SK-N-SH (cell line): Measurements from ENCODE around the gene SLC35D2. TPM values are rescaled to one million over a fixed set of nuclear protein-coding genes. Genes with fewer than 3 reads are reported as not detected.

Source experiments
- CTCF ChIA-PET: fragments of 300-600, 350-600 bp; formaldehyde crosslinking; extraction: SDS; loops from one replicate; lab custom pipeline; 2021; lab: Yijun Ruan, JAX
- POLR2A ChIA-PET: fragments of 350-600 bp; sonication (Branson Sonifier 250); formaldehyde crosslinking; extraction: SDS; loops from one replicate; lab custom pipeline; 2020; ENCODE audit warnings: antibody characterized with exemption, inconsistent platforms; lab: Yijun Ruan, JAX
- DNase-seq: peaks from one replicate; pipeline ENCODE4 v3.0.0; 2012
- H2AFZ ChIP-seq: fragments of 200-600 bp; sonication (generic); 2 replicates; pipeline ENCODE4 v1.8.1; 2016; ENCODE audit warnings: antibody characterized with exemption, mild to moderate bottlenecking, low read depth
- H3F3A ChIP-seq: fragments of 200-600 bp; sonication (generic); replicated peaks from 2 replicates; pipeline ENCODE3; 2016; ENCODE audit warnings: antibody characterized with exemption, mild to moderate bottlenecking; ENCODE audit not compliant: insufficient read depth
- H3K27ac ChIP-seq, 2 experiments: fragments of 200-500 bp in 1 of 2; fragments of 200-600 bp in 1 of 2; sonication (Bioruptor generic) in 1 of 2; sonication (generic), shearing (Covaris generic) in 1 of 2; 2 replicates each; pipeline versions ENCODE4 v1.5.1 to v1.6.1; 2014 to 2016; ENCODE audit warnings: low read depth in 2 of 2, inconsistent platforms in 1 of 2, low read length in 1 of 2, mild to moderate bottlenecking in 1 of 2, mixed read lengths in 1 of 2
- H3K27me3 ChIP-seq: fragments of 200-600 bp; sonication (generic), shearing (Covaris generic); 2 replicates; pipeline ENCODE4 v1.6.1; 2016; ENCODE audit warnings: mixed run types; ENCODE audit not compliant: insufficient read depth
- H3K36me3 ChIP-seq, 2 experiments: fragments of 200-500 bp in 1 of 2; fragments of 200-600 bp in 1 of 2; sonication (Bioruptor generic) in 1 of 2; sonication (generic) in 1 of 2; replicated peaks in 1 of 2; 2 replicates each; pipeline versions ENCODE3 to v1.5.1; 2014 to 2016; ENCODE audit warnings: low read length in 1 of 2, mild to moderate bottlenecking in 1 of 2; ENCODE audit not compliant: insufficient read depth in 2 of 2, control insufficient read depth in 1 of 2
- H3K4me1 ChIP-seq, 2 experiments: fragments of 200-500 bp in 1 of 2; fragments of 200-600 bp in 1 of 2; sonication (Bioruptor generic) in 1 of 2; sonication (generic), shearing (Covaris generic) in 1 of 2; 2 replicates each; pipeline versions ENCODE4 v1.5.1 to v1.6.1; 2014 to 2016; ENCODE audit warnings: low read depth in 1 of 2, low read length in 1 of 2, mixed run types in 1 of 2; ENCODE audit not compliant: insufficient read depth in 2 of 2, control insufficient read depth in 1 of 2
- H3K4me2 ChIP-seq: fragments of 200-600 bp; sonication (generic), shearing (Covaris generic); 2 replicates; pipeline ENCODE4 v1.6.1; 2017; ENCODE audit warnings: mixed run types
- H3K4me3 ChIP-seq, 2 experiments: fragments of 200-500 bp in 1 of 2; fragments of 200-600 bp in 1 of 2; sonication (Bioruptor generic) in 1 of 2; sonication (generic), shearing (Covaris generic) in 1 of 2; 2 replicates each; pipeline versions ENCODE4 v1.5.1 to v1.8.1; 2014 to 2016; ENCODE audit warnings: low read depth in 2 of 2, inconsistent platforms in 1 of 2, low read length in 1 of 2, mild to moderate bottlenecking in 1 of 2, mixed read lengths in 1 of 2, moderate library complexity in 1 of 2
- H3K79me2 ChIP-seq: fragments of 200-600 bp; sonication (generic); 2 replicates; pipeline ENCODE4 v1.8.1; 2017; ENCODE audit warnings: mild to moderate bottlenecking; ENCODE audit not compliant: insufficient read depth
- H3K9ac ChIP-seq: fragments of 200-600 bp; sonication (generic); 2 replicates; pipeline ENCODE4 v1.6.1; 2017; ENCODE audit warnings: mixed run types
- H3K9me2 ChIP-seq: fragments of 200-600 bp; sonication (generic); 2 replicates; pipeline ENCODE4 v1.6.1; 2017; ENCODE audit warnings: mixed run types
- H3K9me3 ChIP-seq: fragments of 200-600 bp; sonication (generic); 2 replicates; pipeline ENCODE4 v1.6.1; 2017; ENCODE audit warnings: mixed run types, mild to moderate bottlenecking, moderate library complexity
- H4K20me1 ChIP-seq: fragments of 200-600 bp; sonication (generic); 2 replicates; pipeline ENCODE4 v1.6.1; 2017; ENCODE audit warnings: mild to moderate bottlenecking, mixed run types; ENCODE audit not compliant: insufficient read depth
- CHD2 ChIP-seq: fragments of 150-350 bp; IDR thresholded peaks from 2 replicates; pipeline ENCODE4 v1.6.1; 2018; ENCODE audit warnings: low read length; ENCODE audit not compliant: partially characterized antibody
- ELF1 ChIP-seq: IDR thresholded peaks from 2 replicates; pipeline ENCODE4 v1.4.0; 2012
- EP300 ChIP-seq, 2 experiments: IDR thresholded peaks; 2 replicates each; pipeline versions ENCODE4 v1.4.0 to v1.6.1; 2012; ENCODE audit warnings: borderline replicate concordance in 1 of 2, low read depth in 1 of 2, low read length in 1 of 2
- EZH2phosphoT487 ChIP-seq: fragments of 200-600 bp; sonication (generic); IDR thresholded peaks from 2 replicates; pipeline ENCODE4 v1.6.1; 2017; ENCODE audit warnings: low read depth, mixed run types, mild to moderate bottlenecking, antibody characterized with exemption, moderate library complexity, borderline replicate concordance
- FOSL2 ChIP-seq: IDR thresholded peaks from 2 replicates; pipeline ENCODE4 v1.4.0; 2012; ENCODE audit warnings: low read depth, mild to moderate bottlenecking, moderate library complexity, borderline replicate concordance
- FOXJ3 ChIP-seq: sonication (generic); formaldehyde crosslinking; IDR thresholded peaks from 2 replicates; pipeline ENCODE4 v1.5.1; 2020; ENCODE audit warnings: mild to moderate bottlenecking, missing genetic modification reagents
- GATA2 ChIP-seq: sonication (generic); formaldehyde crosslinking; IDR thresholded peaks from 2 replicates; pipeline ENCODE4 v1.5.0; 2020; ENCODE audit warnings: mild to moderate bottlenecking, missing genetic modification reagents
- JUND ChIP-seq: IDR thresholded peaks from 2 replicates; pipeline ENCODE4 v1.4.0; 2012
- MEF2A ChIP-seq: IDR thresholded peaks from 2 replicates; pipeline ENCODE4 v1.4.0; 2012; ENCODE audit warnings: low read depth, borderline replicate concordance
- MXI1 ChIP-seq: IDR thresholded peaks from 2 replicates; pipeline ENCODE4 v1.6.1; 2012; ENCODE audit warnings: mild to moderate bottlenecking, low read depth, low read length, improper control_type of control experiment
- NFIC ChIP-seq: IDR thresholded peaks from 2 replicates; pipeline ENCODE4 v1.4.0; 2012; ENCODE audit warnings: borderline replicate concordance
- NRF1 ChIP-seq: IDR thresholded peaks from 2 replicates; pipeline ENCODE4 v1.6.1; 2012; ENCODE audit warnings: low read depth, mild to moderate bottlenecking, low read length
- POLR2AphosphoS5 ChIP-seq: IDR thresholded peaks from 2 replicates; pipeline ENCODE4 v1.6.1; 2012; ENCODE audit warnings: low read depth, low read length
- RCOR1 ChIP-seq: fragments of 150-350 bp; IDR thresholded peaks from 2 replicates; pipeline ENCODE4 v1.6.1; 2017; ENCODE audit warnings: antibody characterized with exemption, low read length
- RFX5 ChIP-seq: IDR thresholded peaks from 2 replicates; pipeline ENCODE4 v1.6.1; 2012; ENCODE audit warnings: mild to moderate bottlenecking, improper control_type of control experiment, low read length
- RXRA ChIP-seq: IDR thresholded peaks from 2 replicates; pipeline ENCODE4 v1.4.0; 2012; ENCODE audit warnings: low read depth, mild to moderate bottlenecking, borderline replicate concordance
- SIN3A ChIP-seq: IDR thresholded peaks from 2 replicates; pipeline ENCODE4 v1.6.1; 2012; ENCODE audit warnings: low read depth, mild to moderate bottlenecking, low read length, moderate library complexity, borderline replicate concordance
- SMC3 ChIP-seq: IDR thresholded peaks from 2 replicates; pipeline ENCODE4 v1.6.1; 2012; ENCODE audit warnings: low read depth, low read length, improper control_type of control experiment
- TAF1 ChIP-seq: IDR thresholded peaks from 2 replicates; pipeline ENCODE4 v1.6.1; 2012; ENCODE audit warnings: low read depth, mild to moderate bottlenecking, low read length, moderate library complexity, borderline replicate concordance
- TEAD4 ChIP-seq: IDR thresholded peaks from 2 replicates; pipeline ENCODE4 v1.4.0; 2012; ENCODE audit warnings: mild to moderate bottlenecking, borderline replicate concordance; ENCODE audit not compliant: insufficient read depth
- YY1 ChIP-seq: IDR thresholded peaks from 2 replicates; pipeline ENCODE4 v1.4.0; 2012; ENCODE audit warnings: low read depth, mild to moderate bottlenecking
- WGBS: methylation state at CpG from one replicate; pipeline ENCODE4 v1.1.6; 2017; ENCODE audit warnings: low lambda C conversion rate; 5-methylcytosine and 5-hydroxymethylcytosine counted together
- polyA plus RNA-seq, 3 experiments: library from polyadenylated mRNA; depleted of rRNA; stranded (reverse); fragments of >200 nt; gene quantifications; 2 replicates each; pipeline ENCODE4 v1.2.3, GENCODE V29; 2012
- TF ChIP-seq, protein P1 (sequence below): IDR thresholded peaks from 2 replicates; pipeline ENCODE4 v1.4.0; 2012; ENCODE audit warnings: low read depth
- TF ChIP-seq, protein P2 (sequence below): IDR thresholded peaks from 2 replicates; pipeline ENCODE4 v1.6.1; 2012; ENCODE audit warnings: mild to moderate bottlenecking, low read depth, low read length, moderate library complexity
- TF ChIP-seq, protein P3 (sequence below): IDR thresholded peaks from 2 replicates; pipeline ENCODE4; 2012
- TF ChIP-seq, protein P4 (sequence below): IDR thresholded peaks from 2 replicates; pipeline ENCODE4 v1.4.0; 2012; ENCODE audit warnings: low read depth, borderline replicate concordance
- TF ChIP-seq, protein P5 (sequence below): IDR thresholded peaks from 2 replicates; pipeline ENCODE4 v1.4.0; 2012; ENCODE audit warnings: low read depth, borderline replicate concordance

Gene SLC35D2
- polyA plus RNA-seq, 1 of the 3 experiments (the other 2 are of a cell fraction), result 26.1 TPM

DNA sequence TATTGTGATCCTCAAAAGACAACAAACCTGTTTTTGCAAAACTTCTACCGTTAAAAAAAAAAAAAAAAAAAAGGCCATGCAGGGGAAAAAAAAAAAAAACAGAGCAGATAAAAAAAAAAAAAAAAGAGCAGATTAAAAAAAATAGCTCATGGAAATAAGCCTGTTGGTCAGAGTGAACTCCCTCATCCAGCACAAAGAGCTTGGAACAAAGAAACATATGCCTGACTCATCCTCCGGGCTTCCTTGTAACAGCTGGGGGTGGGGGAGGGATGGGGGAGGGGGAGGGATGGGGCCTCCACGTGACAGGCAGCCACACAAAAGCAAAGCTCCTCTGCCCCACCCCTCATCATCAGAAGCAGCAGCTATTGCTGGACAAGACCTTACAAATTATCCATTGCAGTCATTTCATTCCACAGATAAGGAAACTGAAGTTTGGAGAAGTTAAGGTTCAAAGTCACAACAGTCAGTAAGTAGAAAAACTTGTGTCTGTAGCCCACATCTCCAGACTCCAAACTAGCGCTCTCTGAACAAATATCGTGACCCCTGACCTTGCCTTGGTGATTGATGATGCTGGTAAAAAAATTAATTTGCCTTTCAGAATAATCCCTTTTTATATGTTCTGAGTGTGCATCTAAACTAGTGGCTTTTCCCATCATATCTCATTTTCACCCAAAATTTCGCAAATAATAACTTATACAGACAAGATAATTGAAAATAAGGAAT, 38.9 kb downstream of the SLC35D2 start:
- CTCF ChIA-PET, result interaction anchor here (3.3 kb wide), 1 partner anchor 18 kb away, joined by 19 read pairs; no protein-coding TSS in a partner anchor
- Histone ChIP-seq H3K4me2 (peak overlapping the region; percentile 66; the same call in 1 of the 2 replicates), H3K27me3 (no peaks in the 10 kb centered on the region), H3K4me3 (no peak overlapping the region), H3K36me3 (peaks cover 10 to 23% of the 10 kb centered on the region in 2 experiments), H3K9me3 (no peaks in the 10 kb centered on the region), H3K27ac (peak overlapping the region; percentile 64 to 81; a peak in 3 of 4 replicates), H4K20me1 (no peaks in the 10 kb centered on the region), H3K9me2 (no peaks in the 10 kb centered on the region), H3K79me2 (no peaks in the 10 kb centered on the region), H3K4me1 (peaks cover 2 to 26% of the 10 kb centered on the region in 2 experiments; a peak in 3 of 4 replicates), H3K9ac (peak overlapping the region; percentile 48; the same call in 1 of the 2 replicates), H2AFZ (peak overlapping the region; percentile 70; the same call in 1 of the 2 replicates), H3F3A (peaks cover 46% of the 10 kb centered on the region)
- POLR2A ChIA-PET, result no interaction called here
- 45% methylated on average over 6 of the region's 6 CpGs for WGBS
- DNase-seq, result peak; percentile 63
- TF ChIP-seq RFX5, result no peak
- TF ChIP-seq, protein P1, sequence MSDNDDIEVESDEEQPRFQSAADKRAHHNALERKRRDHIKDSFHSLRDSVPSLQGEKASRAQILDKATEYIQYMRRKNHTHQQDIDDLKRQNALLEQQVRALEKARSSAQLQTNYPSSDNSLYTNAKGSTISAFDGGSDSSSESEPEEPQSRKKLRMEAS, result peak; percentile 51; the same call in 1 of the 2 replicates
- TF ChIP-seq POLR2AphosphoS5, result peak; percentile 28; the same call in 1 of the 2 replicates
- TF ChIP-seq TEAD4, result no peak
- no peak for TF ChIP-seq ELF1
- no peak for TF ChIP-seq YY1
- TF ChIP-seq, protein P2, sequence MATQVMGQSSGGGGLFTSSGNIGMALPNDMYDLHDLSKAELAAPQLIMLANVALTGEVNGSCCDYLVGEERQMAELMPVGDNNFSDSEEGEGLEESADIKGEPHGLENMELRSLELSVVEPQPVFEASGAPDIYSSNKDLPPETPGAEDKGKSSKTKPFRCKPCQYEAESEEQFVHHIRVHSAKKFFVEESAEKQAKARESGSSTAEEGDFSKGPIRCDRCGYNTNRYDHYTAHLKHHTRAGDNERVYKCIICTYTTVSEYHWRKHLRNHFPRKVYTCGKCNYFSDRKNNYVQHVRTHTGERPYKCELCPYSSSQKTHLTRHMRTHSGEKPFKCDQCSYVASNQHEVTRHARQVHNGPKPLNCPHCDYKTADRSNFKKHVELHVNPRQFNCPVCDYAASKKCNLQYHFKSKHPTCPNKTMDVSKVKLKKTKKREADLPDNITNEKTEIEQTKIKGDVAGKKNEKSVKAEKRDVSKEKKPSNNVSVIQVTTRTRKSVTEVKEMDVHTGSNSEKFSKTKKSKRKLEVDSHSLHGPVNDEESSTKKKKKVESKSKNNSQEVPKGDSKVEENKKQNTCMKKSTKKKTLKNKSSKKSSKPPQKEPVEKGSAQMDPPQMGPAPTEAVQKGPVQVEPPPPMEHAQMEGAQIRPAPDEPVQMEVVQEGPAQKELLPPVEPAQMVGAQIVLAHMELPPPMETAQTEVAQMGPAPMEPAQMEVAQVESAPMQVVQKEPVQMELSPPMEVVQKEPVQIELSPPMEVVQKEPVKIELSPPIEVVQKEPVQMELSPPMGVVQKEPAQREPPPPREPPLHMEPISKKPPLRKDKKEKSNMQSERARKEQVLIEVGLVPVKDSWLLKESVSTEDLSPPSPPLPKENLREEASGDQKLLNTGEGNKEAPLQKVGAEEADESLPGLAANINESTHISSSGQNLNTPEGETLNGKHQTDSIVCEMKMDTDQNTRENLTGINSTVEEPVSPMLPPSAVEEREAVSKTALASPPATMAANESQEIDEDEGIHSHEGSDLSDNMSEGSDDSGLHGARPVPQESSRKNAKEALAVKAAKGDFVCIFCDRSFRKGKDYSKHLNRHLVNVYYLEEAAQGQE, result no peak; the same call in 1 of the 2 replicates
- peak; percentile 5; the same call in 1 of the 2 replicates for TF ChIP-seq MXI1
- TF ChIP-seq, protein P3, sequence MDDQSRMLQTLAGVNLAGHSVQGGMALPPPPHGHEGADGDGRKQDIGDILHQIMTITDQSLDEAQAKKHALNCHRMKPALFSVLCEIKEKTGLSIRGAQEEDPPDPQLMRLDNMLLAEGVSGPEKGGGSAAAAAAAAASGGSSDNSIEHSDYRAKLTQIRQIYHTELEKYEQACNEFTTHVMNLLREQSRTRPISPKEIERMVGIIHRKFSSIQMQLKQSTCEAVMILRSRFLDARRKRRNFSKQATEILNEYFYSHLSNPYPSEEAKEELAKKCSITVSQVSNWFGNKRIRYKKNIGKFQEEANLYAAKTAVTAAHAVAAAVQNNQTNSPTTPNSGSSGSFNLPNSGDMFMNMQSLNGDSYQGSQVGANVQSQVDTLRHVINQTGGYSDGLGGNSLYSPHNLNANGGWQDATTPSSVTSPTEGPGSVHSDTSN, result no peak
- no peak for TF ChIP-seq RCOR1
- no peak for TF ChIP-seq GATA2 (CRISPR knock-in tag)
- peak; percentile 15; the same call in 1 of the 2 replicates for TF ChIP-seq NFIC
- TF ChIP-seq RXRA, result no peak
- no peak for TF ChIP-seq SMC3
- TF ChIP-seq, protein P4, sequence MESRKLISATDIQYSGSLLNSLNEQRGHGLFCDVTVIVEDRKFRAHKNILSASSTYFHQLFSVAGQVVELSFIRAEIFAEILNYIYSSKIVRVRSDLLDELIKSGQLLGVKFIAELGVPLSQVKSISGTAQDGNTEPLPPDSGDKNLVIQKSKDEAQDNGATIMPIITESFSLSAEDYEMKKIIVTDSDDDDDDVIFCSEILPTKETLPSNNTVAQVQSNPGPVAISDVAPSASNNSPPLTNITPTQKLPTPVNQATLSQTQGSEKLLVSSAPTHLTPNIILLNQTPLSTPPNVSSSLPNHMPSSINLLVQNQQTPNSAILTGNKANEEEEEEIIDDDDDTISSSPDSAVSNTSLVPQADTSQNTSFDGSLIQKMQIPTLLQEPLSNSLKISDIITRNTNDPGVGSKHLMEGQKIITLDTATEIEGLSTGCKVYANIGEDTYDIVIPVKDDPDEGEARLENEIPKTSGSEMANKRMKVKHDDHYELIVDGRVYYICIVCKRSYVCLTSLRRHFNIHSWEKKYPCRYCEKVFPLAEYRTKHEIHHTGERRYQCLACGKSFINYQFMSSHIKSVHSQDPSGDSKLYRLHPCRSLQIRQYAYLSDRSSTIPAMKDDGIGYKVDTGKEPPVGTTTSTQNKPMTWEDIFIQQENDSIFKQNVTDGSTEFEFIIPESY, result no peak
- TF ChIP-seq, protein P5, sequence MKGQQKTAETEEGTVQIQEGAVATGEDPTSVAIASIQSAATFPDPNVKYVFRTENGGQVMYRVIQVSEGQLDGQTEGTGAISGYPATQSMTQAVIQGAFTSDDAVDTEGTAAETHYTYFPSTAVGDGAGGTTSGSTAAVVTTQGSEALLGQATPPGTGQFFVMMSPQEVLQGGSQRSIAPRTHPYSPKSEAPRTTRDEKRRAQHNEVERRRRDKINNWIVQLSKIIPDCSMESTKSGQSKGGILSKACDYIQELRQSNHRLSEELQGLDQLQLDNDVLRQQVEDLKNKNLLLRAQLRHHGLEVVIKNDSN, result peak; percentile 79; the same call in 1 of the 2 replicates
- peak in 1 of 2 experiments; percentile 48; a peak in 1 of 4 replicates for TF ChIP-seq EP300 (IDR thresholded peaks at IDR 0.05; ENCODE audit: borderline replicate concordance in 1 of 2, low read depth in 1 of 2, low read length in 1 of 2)
- TF ChIP-seq CHD2, result no peak
- TF ChIP-seq FOSL2, result peak; percentile 66
- no peak for TF ChIP-seq NRF1
- TF ChIP-seq FOXJ3, result no peak
- no peak for TF ChIP-seq SIN3A
- TF ChIP-seq EZH2phosphoT487, result no peak
- no peak for TF ChIP-seq TAF1
- peak; percentile 75 for TF ChIP-seq JUND
- no peak for TF ChIP-seq MEF2A
